A204.1 (cell line): ENCODE data around the gene CCNY.
"Not testable (repeated sequence)": the region's sequence is repeated elsewhere in the genome, so short reads cannot be mapped to it uniquely, and the experiment has no call there.

ENCODE experiments used
- FAIRE-seq: peaks from 2 replicates; lab custom pipeline; 2012; peaks lifted over from hg19 to GRCh38; lab: Jason Lieb, UNC

The CCNY gene

GRCh38 chr10:35409808-35410207, 73.5 kb downstream of the CCNY start:
- no peak for FAIRE-seq

DNA sequence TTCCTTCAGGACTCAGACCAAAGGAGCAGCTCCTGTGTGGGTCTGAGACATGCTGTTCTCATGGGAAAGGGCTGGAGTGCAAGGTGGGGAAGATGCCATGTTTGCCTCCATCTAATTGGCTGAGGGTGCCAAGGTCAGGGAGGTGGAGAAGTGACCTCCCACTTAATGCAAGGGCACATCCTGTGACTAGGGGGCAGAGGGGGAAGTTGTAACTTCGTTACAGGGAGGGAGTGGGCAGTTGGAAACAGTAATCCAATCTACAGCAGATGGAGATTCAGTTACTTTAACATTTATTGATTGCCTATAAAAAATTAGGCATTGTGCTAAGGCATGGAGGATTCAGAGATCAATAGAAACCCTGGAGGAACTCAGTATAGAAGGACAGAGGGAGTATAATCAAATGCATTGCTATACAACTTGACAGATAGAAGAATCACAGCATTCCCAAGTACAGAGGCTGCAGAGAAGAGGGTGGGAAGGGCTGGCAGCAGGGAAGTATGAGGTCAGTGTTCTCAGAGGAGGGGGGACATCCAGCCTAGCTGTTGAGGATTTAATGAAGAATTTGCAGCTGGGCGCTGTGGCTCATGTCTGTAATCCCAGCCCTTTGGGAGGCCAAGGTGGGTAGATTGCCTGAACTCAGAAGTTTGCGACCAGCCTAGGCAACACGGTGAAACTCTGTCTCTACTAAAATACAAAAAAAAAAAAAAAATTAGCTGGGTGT, 75.9 kb downstream of the CCNY start:
- FAIRE-seq, result no peak

DNA sequence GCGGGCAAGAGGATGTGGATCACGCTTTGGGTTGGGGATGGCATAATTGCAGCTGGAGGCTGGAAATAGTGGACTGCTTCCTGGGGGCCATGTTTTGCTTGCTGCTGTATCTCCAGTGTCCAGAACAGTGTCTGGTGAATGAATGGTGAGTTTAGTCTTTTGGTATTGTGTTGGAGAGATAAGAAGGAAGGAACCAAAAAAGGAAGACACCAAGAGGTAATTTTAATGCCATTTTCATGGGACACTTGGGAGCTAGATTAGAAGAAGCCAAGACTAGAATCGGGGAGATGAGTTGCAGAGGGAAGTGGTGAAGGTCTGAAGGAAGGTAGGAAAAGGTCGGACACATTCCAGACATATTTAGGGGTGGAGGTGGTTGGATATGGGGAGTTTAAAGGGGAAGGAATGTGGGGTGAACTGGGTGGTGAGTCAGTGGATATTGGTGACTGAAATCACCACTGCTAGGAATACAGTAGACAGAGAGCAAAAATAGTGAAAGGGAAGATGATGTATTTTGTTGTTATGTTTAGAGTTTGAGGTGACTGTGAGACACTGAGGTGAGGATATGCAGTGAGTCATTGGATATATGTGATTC, 76.7 kb downstream of the CCNY start:
- no peak for FAIRE-seq

DNA sequence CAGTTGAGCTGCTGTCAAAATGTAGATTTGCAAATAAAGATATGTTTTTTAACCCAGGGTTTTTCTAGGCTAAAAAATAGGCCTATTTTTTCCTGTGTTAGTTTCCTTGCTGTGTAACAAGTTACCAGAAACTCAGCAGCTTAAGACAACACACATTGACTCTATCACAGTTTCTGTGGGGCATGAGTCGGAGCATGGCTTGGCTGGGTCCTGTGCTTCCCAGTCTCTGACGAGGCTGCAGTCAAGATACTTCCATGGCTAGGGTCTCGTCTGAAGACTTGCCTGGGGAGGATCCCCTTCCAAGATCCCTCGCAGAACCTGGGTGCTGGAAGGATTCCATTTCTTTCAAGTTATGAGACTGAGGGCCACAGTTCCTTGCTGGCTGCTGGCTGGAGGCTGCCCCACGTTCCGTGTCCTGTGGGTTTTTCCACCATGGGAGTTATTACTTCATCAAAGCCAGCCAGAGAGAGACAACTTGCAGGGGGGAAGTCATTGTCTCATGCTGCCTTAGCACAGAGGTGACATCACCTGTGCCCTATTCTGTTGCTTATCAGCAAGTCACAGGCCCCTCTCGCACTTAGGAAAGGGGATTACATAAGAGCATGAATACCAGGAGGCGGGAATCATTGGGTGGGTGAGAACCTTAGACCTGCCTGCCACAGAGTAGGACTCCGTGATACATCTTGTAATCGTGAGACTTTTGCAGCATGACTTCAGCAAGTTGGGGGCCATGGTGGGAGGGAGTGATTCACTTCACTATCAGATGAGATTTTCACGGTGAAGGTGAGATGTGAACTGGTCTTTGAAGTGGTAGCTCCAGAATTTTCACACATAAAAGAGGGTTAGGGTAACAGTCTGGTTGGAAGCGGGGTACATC, 77.9 kb downstream of the CCNY start:
- FAIRE-seq, result no peak

DNA sequence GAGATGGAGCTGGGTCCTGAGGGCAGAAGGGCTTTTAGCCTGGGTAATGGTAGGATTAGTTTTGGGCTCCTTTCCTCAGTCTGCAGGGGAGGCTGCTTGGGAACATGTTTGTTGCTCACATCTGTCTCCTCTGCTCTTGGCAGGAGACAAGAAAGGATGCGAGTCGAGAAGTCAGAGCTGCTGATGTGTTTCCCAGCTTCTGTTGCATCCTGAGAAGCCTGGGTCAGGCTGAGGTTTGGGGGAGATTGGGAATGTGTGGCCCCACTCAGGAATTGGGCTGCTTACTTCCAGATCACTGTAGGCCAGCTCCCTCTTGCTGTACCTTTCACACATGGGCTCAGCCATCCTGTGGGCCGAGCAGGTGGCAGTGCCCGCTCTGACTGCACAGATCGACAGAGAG, 79.2 kb downstream of the CCNY start:
- no peak for FAIRE-seq

DNA sequence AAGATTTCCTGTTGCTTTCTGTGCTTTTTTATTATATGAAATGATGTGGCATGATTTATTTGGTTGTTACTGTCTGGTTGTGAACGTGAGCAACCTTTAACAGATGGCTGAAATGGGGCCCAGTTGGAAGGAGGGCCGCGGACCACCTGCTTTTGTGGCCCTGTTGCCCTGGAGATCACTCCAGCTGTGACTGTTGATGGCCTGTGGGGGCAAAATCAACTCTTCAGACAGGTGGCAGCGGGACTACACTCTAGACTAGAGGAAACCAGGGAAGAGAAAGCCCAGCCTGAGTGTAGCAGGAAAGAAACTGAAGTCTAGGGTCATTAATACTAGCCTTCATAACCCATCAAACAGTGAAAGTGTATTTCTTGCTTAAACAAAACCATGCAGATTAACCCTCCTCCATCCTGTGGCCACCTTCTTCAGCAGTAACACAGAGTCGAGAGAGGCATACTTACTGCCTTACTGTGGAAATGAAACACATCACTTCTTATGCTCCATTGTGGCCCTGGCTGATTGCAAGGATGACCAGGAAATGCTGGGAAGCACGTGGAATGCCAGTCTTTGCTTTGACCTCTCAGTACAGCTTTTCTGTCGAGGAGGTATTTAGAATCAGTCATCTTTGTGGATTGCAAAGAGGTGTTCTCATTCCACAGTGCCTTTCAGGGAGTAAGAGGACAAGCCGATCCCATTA, 80.5 kb downstream of the CCNY start:
- no peak for FAIRE-seq

- FAIRE-seq, result no peak
Measured at GRCh38 chr10:35417313-35417625, 81.0 kb downstream of the CCNY start.

DNA sequence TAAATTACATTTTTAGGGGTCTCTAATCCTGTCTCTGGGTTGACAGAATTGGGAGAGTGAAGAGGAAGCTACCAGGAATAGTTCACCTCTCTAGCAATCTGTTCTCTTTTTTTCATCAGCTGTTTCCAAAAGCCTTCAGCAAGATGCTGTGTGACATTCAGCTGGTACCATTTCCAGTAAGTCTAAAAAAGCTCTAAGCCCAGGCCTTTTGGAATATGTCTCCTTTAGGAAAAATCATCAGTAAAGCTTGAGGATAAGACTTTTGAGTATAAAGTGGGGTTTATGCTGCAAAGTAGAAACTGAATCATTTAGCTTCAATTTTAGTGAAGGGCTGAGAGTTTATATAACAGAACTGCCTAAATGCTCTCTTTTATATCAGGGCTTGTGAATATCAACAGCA, 81.5 kb downstream of the CCNY start:
- FAIRE-seq, result no peak

- FAIRE-seq, result not testable (repeated sequence)
Measured at GRCh38 chr10:35418580-35418979, 82.3 kb downstream of the CCNY start.

- no peak for FAIRE-seq
Measured at GRCh38 chr10:35420044-35420443, 83.7 kb downstream of the CCNY start.

DNA sequence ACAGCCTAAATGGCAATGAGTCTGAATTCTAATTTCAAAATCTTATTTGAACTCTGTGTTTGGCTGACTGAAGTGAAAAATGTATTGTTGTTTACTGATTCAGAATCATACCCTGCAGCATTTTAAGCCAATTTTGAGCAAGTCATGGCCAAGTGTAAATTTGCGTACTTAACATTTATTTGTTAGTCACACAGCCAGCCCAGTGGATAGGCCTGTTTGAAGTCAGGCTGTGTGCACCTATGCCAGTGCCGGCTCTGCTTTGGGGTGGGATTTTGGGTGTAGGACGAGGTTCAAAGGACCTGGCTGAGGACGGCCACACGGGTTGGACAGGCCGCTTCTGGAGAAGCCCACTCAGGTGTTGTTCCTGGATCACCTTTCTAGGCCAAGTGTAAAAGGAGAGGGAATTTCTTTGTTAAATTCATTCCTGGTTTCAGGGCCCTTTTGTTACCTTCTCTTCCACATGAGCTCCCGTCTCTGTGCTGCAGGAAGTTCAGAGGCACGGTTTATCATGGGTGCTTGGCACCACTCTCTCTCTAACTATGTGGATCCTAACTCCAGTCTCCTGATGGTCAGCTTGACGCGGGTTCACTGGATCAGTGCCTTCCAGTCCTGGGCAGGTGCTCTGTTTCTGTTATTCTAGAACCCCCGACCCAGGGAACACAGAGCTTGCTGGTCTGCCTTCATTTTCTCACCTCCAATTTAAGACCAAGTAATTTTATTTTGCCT, 84.7 kb downstream of the CCNY start:
- no peak for FAIRE-seq

- no peak for FAIRE-seq
Measured at GRCh38 chr10:35421553-35422178, 85.4 kb downstream of the CCNY start.

- FAIRE-seq, result no peak
Measured at GRCh38 chr10:35422228-35422627, 85.9 kb downstream of the CCNY start.

- no peak for FAIRE-seq
Measured at GRCh38 chr10:35423505-35424306, 87.4 kb downstream of the CCNY start.

DNA sequence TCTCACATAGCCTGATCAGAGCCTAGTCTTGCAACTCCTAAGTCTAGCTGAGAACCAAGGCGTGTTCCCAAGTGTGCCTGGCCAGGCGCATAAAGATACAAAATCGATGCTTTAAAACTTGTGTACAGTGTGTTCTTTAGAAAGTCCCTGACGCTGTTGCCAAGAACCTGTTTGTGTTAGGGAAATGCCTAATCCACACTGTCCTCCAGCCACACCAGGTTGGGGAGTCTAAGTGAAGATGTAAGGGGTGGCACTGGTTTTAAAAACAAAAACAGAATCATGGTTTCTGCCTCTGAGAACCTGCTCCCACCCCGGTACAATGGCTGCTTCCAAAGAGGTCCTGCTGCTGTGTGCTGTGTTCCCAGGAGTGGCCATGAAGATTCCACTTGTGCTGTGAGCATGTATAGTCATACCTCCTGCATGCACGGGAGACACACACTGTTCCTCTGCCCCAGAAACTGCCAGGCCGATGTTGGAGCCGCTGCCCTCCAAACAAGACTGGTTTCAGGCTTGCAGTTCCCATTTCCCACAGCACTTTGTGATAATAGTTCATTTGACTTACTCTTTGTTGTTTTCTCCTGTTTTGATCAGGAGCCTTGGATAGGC, 88.5 kb downstream of the CCNY start:
- FAIRE-seq, result no peak

- FAIRE-seq, result no peak
Measured at GRCh38 chr10:35425595-35425994, 89.3 kb downstream of the CCNY start.

DNA sequence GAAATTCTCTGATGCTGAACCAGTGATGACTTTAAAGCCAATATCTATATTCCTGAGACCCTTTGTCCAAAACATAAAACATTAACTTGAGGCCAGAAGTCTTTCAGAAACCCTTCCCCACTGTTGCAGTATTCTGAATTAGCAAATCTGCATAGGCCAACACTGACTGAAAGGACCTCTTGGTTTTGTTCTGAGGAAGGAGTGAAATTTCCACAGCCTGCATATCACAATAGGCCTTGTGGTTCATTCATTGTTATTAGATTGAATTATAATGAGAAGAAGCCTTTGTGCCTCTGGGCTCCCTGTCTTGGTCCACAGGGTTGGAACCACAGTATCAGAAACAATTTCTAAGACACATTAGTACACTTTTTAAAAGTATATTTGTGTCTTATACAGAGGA, 90.3 kb downstream of the CCNY start:
- FAIRE-seq, result no peak

DNA sequence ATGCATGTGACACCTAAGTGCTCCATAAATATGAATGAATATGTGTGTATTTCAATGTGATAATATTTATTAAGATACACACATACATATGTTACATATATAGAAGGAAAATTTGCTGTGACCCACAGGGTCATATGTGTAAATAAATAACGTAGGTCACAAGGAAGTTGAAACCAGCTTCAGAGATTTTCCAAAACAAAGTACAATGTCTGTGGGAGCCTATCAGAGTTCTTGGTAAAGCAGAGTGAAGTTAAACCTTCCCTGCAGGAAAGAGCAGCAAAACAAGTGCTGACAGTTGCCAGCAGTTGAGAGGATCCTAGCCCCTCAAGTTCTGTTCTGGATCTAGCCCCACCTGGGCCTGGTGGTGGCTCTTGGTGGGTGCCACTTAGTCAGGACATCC, 91.2 kb downstream of the CCNY start:
- FAIRE-seq, result no peak

GRCh38 chr10:35428521-35428920, 92.2 kb downstream of the CCNY start:
- FAIRE-seq, result no peak

DNA sequence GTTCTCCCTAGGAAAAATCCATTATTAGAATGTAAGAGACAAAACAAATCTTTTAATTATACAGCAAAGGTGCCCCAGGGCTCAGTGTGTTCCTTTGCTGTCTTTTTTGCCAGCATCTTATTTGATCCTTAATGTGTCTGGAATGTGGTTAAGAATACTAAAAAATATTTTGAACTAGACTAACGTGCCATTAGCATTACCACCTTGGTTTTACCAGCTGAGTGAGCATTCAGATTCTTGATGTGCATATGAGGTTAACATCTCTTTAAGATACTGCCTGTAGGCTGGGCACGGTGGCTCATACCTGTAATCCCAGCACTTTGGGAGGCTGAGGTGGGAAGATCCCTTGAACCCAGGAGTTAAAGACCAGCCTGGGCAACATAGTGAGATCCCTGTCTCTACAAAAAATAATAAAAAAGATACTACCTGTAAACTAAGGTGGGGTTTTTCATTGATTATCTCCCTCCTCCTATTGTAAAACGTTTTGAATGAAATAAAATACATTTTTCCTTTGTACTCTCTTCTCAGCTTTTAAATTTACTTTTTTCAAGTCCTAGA, 96.6 kb downstream of the CCNY start:
- FAIRE-seq, result no peak
